AG09319 (cell line): ENCODE measurements around the gene GNB2.

Source experiments
- DNase-seq: peaks from one replicate; pipeline ENCODE4 v3.0.0-alpha.2; 2010; ENCODE audit warnings: low read depth; ENCODE audit errors: extremely low read depth
- CTCF ChIP-seq: IDR thresholded peaks from 2 replicates; pipeline ENCODE4 v1.5.1; 2011; ENCODE audit warnings: low read depth, mild to moderate bottlenecking, inconsistent platforms, low read length, moderate library complexity

Gene GNB2

GRCh38 chr7:100681491-100682227 lies 8.1 kb downstream of the GNB2 start:
- TF ChIP-seq CTCF: no peak

GRCh38 chr7:100682228-100682741 lies 8.7 kb downstream of the GNB2 start:
- no peak for DNase-seq
- TF ChIP-seq CTCF: no peak

More at GRCh38 chr7:100681491-100682227, 8.1 kb downstream of the GNB2 start:
- no peak for DNase-seq

GRCh38 chr7:100682991-100683658 lies 9.6 kb downstream of the GNB2 start:
- DNase-seq: no peak
- no peak for TF ChIP-seq CTCF

- no peak for DNase-seq
- TF ChIP-seq CTCF: no peak
Measured at GRCh38 chr7:100683659-100684533, 10.4 kb downstream of the GNB2 start.

GRCh38 chr7:100684534-100685042 lies 11.0 kb downstream of the GNB2 start:
- TF ChIP-seq CTCF: no peak
- no peak for DNase-seq

GRCh38 chr7:100685049-100685605 lies 11.6 kb downstream of the GNB2 start:
- no peak for DNase-seq
- no peak for TF ChIP-seq CTCF
